GM19328 (cell line): Measurements from ENCODE around the gene TEX26.

Experiments used
- ATAC-seq: cut with Tn5 transposase; IDR thresholded peaks from one replicate; pipeline ENCODE4 v1.9.1; 2021; ENCODE audit warnings: mild to moderate bottlenecking, moderate library complexity; ENCODE audit not compliant: unreplicated experiment

The TEX26 gene

GRCh38 chr13:30932481-30933353, at the start of gene TEX26:
TEX26 (plus strand) TSS chr13:30932656; CDS start chr13:30932716, 60 bp downstream.
- no peak for ATAC-seq

GRCh38 chr13:30882996-30883766, 49.3 kb upstream of the TEX26 start:
- ATAC-seq: no peak

GRCh38 chr13:30884543-30884942, 47.9 kb upstream of the TEX26 start:
- ATAC-seq: no peak

- ATAC-seq: no peak
Measured at GRCh38 chr13:30889196-30889690, 43.2 kb upstream of the TEX26 start.

- no peak for ATAC-seq
Measured at GRCh38 chr13:30892966-30893365, 39.5 kb upstream of the TEX26 start.

GRCh38 chr13:30895773-30896172, 36.7 kb upstream of the TEX26 start:
- ATAC-seq: no peak

GRCh38 chr13:30898070-30898469, 34.4 kb upstream of the TEX26 start:
- ATAC-seq: no peak

GRCh38 chr13:30898678-30899241, 33.7 kb upstream of the TEX26 start:
- ATAC-seq: no peak

- no peak for ATAC-seq
Measured at GRCh38 chr13:30900436-30900835, 32.0 kb upstream of the TEX26 start.

- ATAC-seq: no peak
Measured at GRCh38 chr13:30900952-30901749, 31.3 kb upstream of the TEX26 start.

GRCh38 chr13:30904043-30904442, 28.4 kb upstream of the TEX26 start:
- ATAC-seq: no peak

- ATAC-seq: no peak
Measured at GRCh38 chr13:30905932-30906383, 26.5 kb upstream of the TEX26 start, which contains the start of gene MEDAG. MEDAG (plus strand) TSS chr13:30906271; CDS start chr13:30906516, 245 bp downstream.

- no peak for ATAC-seq
Measured at GRCh38 chr13:30906411-30907051, 25.9 kb upstream of the TEX26 start.

- ATAC-seq: no peak
Measured at GRCh38 chr13:30907121-30907861, 25.2 kb upstream of the TEX26 start.

GRCh38 chr13:30908416-30908980, 24.0 kb upstream of the TEX26 start:
- ATAC-seq: no peak

- no peak for ATAC-seq
Measured at GRCh38 chr13:30910676-30911075, 21.8 kb upstream of the TEX26 start.

GRCh38 chr13:30915691-30916541, 16.5 kb upstream of the TEX26 start:
- no peak for ATAC-seq

- no peak for ATAC-seq
Measured at GRCh38 chr13:30916991-30917390, 15.5 kb upstream of the TEX26 start.
